ENCODE results near the gene SIRPB2.

- TF ChIP-seq CTCF (conservative IDR thresholded peaks at IDR 0.05; ENCODE audit: low read length) (no peak), EZH2phosphoT487 (IDR thresholded peaks at IDR 0.05; ENCODE audit: borderline replicate concordance, low read depth, low read length) (no peak)
Measured at GRCh38 chr20:1517010-1517409, 25.8 kb upstream of the SIRPB2 start.

All from OCI-LY7 (cell line).